Thymus (tissue), 11 donors: ENCODE results near the gene FAM83G. TPM values are rescaled to one million over a fixed set of nuclear protein-coding genes. Genes with fewer than 3 reads are reported as not detected.

Experiments used
- DNase-seq, 9 donors: peaks; one replicate each; pipeline ENCODE4 v3.0.0-alpha.2; 2013; ENCODE audit warnings: low spot score in 9 of 9, low read depth in 6 of 9, missing footprints in 1 of 9
- H3K27ac ChIP-seq, 2 donors: one replicate each; pipeline ENCODE4 v1.5.1; 2013; ENCODE audit warnings: control low read depth in 1 of 2, low read depth in 1 of 2, low read length in 1 of 2, mild to moderate bottlenecking in 1 of 2, moderate library complexity in 1 of 2
- H3K27me3 ChIP-seq, 2 donors: one replicate each; pipeline ENCODE4 v1.5.1; 2013; ENCODE audit warnings: low read length in 1 of 2; ENCODE audit not compliant: control insufficient read depth in 2 of 2, insufficient read depth in 1 of 2
- H3K36me3 ChIP-seq, 2 donors: one replicate each; pipeline ENCODE4 v1.5.1; 2013; ENCODE audit warnings: low read length in 1 of 2, mild to moderate bottlenecking in 1 of 2, moderate library complexity in 1 of 2; ENCODE audit not compliant: control insufficient read depth in 2 of 2, insufficient read depth in 2 of 2
- H3K4me1 ChIP-seq, 2 donors: one replicate each; pipeline ENCODE4 v1.5.1; 2013; ENCODE audit warnings: low read length in 2 of 2; ENCODE audit not compliant: control insufficient read depth in 2 of 2, insufficient read depth in 2 of 2
- H3K4me3 ChIP-seq, 2 donors: one replicate each; pipeline ENCODE4 v1.5.1; 2013; ENCODE audit warnings: low read length in 2 of 2, control low read depth in 1 of 2, mild to moderate bottlenecking in 1 of 2
- H3K9me3 ChIP-seq, 2 donors: one replicate each; pipeline ENCODE4 v1.5.1; 2013; ENCODE audit warnings: low read length in 1 of 2, mild to moderate bottlenecking in 1 of 2; ENCODE audit not compliant: control insufficient read depth in 2 of 2, insufficient read depth in 1 of 2
- WGBS: extraction: QIAGEN DNeasy Blood & Tissue Kit; methylation state at CpG from one replicate; pipeline ENCODE4 v1.1.7; 2013; 5-methylcytosine and 5-hydroxymethylcytosine counted together
- polyA plus RNA-seq: library from polyadenylated mRNA; stranded (reverse); fragments of 200-250 nt; gene quantifications from one replicate; pipeline ENCODE4 v1.2.3, GENCODE V29; 2013
- total RNA-seq: library from RNA; stranded (reverse); fragments of 120-200 nt; gene quantifications from one replicate; pipeline ENCODE4 v1.2.4, GENCODE V29; 2013
- donor health status: healthy.

The FAM83G gene
- total and polyA plus RNA-seq, 2 donors: 3.8 to 7.7 TPM

- Histone ChIP-seq H3K36me3 (no peaks in the 10 kb centered on the region), H3K4me3 (no peak overlapping the region), H3K4me1 (no peaks in the 10 kb centered on the region), H3K9me3 (no peaks in the 10 kb centered on the region), H3K27ac (no peak overlapping the region), H3K27me3 (peaks cover 0 to 30% of the 10 kb centered on the region in 2 donors)
- WGBS: 91% methylated on average over 6 of the region's 6 CpGs
- DNase-seq: no peak
These were observed 55.0 kb downstream of the FAM83G start for GRCh38 chr17:18949566-18949965.

GRCh38 chr17:18948476-18949006, 56.0 kb downstream of the FAM83G start:
- WGBS: 92% methylated on average over 8 of the region's 8 CpGs
- no peak for DNase-seq
- Histone ChIP-seq H3K9me3 (no peaks in the 10 kb centered on the region), H3K36me3 (no peaks in the 10 kb centered on the region), H3K4me1 (no peaks in the 10 kb centered on the region), H3K27me3 (peaks cover 0 to 30% of the 10 kb centered on the region in 2 donors), H3K27ac (no peak overlapping the region), H3K4me3 (no peak overlapping the region)

- Histone ChIP-seq H3K9me3 (no peaks in the 10 kb centered on the region), H3K27ac (no peak overlapping the region), H3K27me3 (peaks cover 0 to 30% of the 10 kb centered on the region in 2 donors), H3K4me1 (no peaks in the 10 kb centered on the region), H3K36me3 (no peaks in the 10 kb centered on the region), H3K4me3 (no peak overlapping the region)
- 83% methylated on average over 6 of the region's 6 CpGs for WGBS
- no peak for DNase-seq
These were observed 56.7 kb downstream of the FAM83G start for GRCh38 chr17:18947866-18948265.

GRCh38 chr17:18946536-18946935, 58.0 kb downstream of the FAM83G start:
- no peaks in the 10 kb centered on the region for H3K36me3 ChIP-seq
- no peaks in the 10 kb centered on the region for H3K9me3 ChIP-seq
- H3K27me3 ChIP-seq: peaks cover 0 to 30% of the 10 kb centered on the region in 2 donors
- no peak overlapping the region for H3K27ac ChIP-seq
- no peaks in the 10 kb centered on the region for H3K4me1 ChIP-seq
- 78% methylated on average over 2 of the region's 2 CpGs for WGBS
- no peak for DNase-seq
- H3K4me3 ChIP-seq: no peak overlapping the region

GRCh38 chr17:18944646-18945045, 59.9 kb downstream of the FAM83G start:
- no peak overlapping the region for H3K4me3 ChIP-seq
- no peaks in the 10 kb centered on the region for H3K36me3 ChIP-seq
- WGBS: 92% methylated on average over 5 of the region's 5 CpGs
- no peaks in the 10 kb centered on the region for H3K9me3 ChIP-seq
- no peaks in the 10 kb centered on the region for H3K4me1 ChIP-seq
- H3K27ac ChIP-seq: no peak overlapping the region
- no peak for DNase-seq
- H3K27me3 ChIP-seq: peaks cover 0 to 22% of the 10 kb centered on the region in 2 donors

- no peak for DNase-seq
- no peaks in the 10 kb centered on the region for H3K4me1 ChIP-seq
- H3K27ac ChIP-seq: no peak overlapping the region
- H3K36me3 ChIP-seq: no peaks in the 10 kb centered on the region
- no peaks in the 10 kb centered on the region for H3K27me3 ChIP-seq
- no peaks in the 10 kb centered on the region for H3K9me3 ChIP-seq
- H3K4me3 ChIP-seq: no peak overlapping the region
- WGBS: 86% methylated on average over 2 of the region's 2 CpGs
These were observed 65.9 kb downstream of the FAM83G start for GRCh38 chr17:18938692-18939023.

- no peak for DNase-seq
- Histone ChIP-seq H3K9me3 (no peaks in the 10 kb centered on the region), H3K36me3 (peaks cover 0 to under 1% of the 10 kb centered on the region in 2 donors), H3K27ac (no peak overlapping the region), H3K4me1 (no peaks in the 10 kb centered on the region), H3K27me3 (no peaks in the 10 kb centered on the region), H3K4me3 (no peak overlapping the region)
- 89% methylated on average over 8 of the region's 8 CpGs for WGBS
These were observed 66.4 kb downstream of the FAM83G start for GRCh38 chr17:18937981-18938691.

- no peaks in the 10 kb centered on the region for H3K27me3 ChIP-seq
- no peak overlapping the region for H3K4me3 ChIP-seq
- H3K4me1 ChIP-seq: peaks cover 0 to 3% of the 10 kb centered on the region in 2 donors
- no peaks in the 10 kb centered on the region for H3K9me3 ChIP-seq
- WGBS: 87% methylated on average over 14 of the region's 14 CpGs
- no peak for DNase-seq
- peaks cover 19 to 22% of the 10 kb centered on the region in 2 donors for H3K36me3 ChIP-seq
- no peak overlapping the region for H3K27ac ChIP-seq
These were observed 71.2 kb downstream of the FAM83G start for GRCh38 chr17:18933102-18934058.
